Measurements from ENCODE around the gene ORC3.
"Not testable (repeated sequence)": the region's sequence is repeated elsewhere in the genome, so short reads cannot be mapped to it uniquely, and the experiment has no call there.

The ORC3 gene

GRCh38 chr6:87608802-87609201 lies 18.9 kb downstream of the ORC3 start:
- no peaks in the 10 kb centered on the region for H3K79me2 ChIP-seq
- no peak overlapping the region for H3K4me3 ChIP-seq (ENCODE audit: low read depth, low read length)
- H3K36me3 ChIP-seq (ENCODE audit: control insufficient read depth, insufficient read depth, low read length): no peaks in the 10 kb centered on the region
- H3K4me2 ChIP-seq (ENCODE audit: low read length): no peak overlapping the region
- TF ChIP-seq, protein P1, sequence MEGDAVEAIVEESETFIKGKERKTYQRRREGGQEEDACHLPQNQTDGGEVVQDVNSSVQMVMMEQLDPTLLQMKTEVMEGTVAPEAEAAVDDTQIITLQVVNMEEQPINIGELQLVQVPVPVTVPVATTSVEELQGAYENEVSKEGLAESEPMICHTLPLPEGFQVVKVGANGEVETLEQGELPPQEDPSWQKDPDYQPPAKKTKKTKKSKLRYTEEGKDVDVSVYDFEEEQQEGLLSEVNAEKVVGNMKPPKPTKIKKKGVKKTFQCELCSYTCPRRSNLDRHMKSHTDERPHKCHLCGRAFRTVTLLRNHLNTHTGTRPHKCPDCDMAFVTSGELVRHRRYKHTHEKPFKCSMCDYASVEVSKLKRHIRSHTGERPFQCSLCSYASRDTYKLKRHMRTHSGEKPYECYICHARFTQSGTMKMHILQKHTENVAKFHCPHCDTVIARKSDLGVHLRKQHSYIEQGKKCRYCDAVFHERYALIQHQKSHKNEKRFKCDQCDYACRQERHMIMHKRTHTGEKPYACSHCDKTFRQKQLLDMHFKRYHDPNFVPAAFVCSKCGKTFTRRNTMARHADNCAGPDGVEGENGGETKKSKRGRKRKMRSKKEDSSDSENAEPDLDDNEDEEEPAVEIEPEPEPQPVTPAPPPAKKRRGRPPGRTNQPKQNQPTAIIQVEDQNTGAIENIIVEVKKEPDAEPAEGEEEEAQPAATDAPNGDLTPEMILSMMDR (IDR thresholded peaks at IDR 0.05): no peak
- H3K27ac ChIP-seq: no peak overlapping the region
- no peaks in the 10 kb centered on the region for H3K9me3 ChIP-seq (ENCODE audit: control insufficient read depth, low read length)
- no peak overlapping the region for H2AFZ ChIP-seq
- H3K27me3 ChIP-seq (ENCODE audit: control insufficient read depth, insufficient read depth, low read length): no peaks in the 10 kb centered on the region
- H3K9ac ChIP-seq: no peak overlapping the region
- no peaks in the 10 kb centered on the region for H3K4me1 ChIP-seq

DNA sequence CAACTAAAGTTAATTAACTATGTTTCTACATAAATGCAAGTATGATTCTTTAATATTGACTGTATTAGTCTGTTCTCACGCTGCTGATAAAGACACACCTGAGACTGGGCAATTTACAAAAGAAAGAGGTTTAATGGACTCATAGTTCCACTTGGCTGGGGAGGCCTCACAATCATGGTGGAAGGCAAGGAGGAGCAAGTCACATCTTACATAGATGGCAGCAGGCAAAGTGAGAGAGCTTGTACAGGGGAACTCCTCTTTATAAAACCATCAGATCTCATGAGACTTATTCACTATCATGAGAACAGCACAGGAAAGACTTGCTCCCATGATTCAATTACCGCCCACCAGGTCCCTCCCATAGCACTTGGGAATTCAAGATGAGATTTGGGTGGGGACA lies 23.1 kb downstream of the ORC3 start:
- H3K9me3 ChIP-seq (ENCODE audit: control insufficient read depth, low read length); H3K4me3 ChIP-seq (ENCODE audit: low read depth, low read length); H3K4me2 ChIP-seq (ENCODE audit: low read length); H3K36me3 ChIP-seq (ENCODE audit: control insufficient read depth, insufficient read depth, low read length); H2AFZ ChIP-seq; H3K79me2 ChIP-seq; H3K9ac ChIP-seq; H3K27ac ChIP-seq; H3K27me3 ChIP-seq (ENCODE audit: control insufficient read depth, insufficient read depth, low read length); H3K4me1 ChIP-seq: not testable (repeated sequence)

DNA sequence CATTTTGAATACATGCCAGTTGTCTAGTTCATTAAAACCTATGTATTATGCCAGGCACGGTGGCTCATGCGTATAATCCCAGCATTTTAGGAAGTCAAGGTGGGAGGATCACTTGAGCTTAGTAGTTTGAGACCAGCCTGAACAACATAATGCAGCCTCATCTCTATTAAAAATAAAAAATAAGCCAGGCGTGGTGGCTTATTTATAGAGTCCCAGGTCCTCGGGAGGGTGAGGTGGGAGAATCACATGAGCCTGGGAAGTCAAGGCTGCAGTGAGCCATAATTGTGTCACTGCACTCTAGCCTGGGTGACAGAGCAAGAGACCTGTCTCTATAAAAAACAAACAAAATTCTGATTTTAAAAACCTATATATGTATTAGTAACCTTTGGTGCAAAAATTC lies 27.5 kb downstream of the ORC3 start:
- TF ChIP-seq, protein P1 (IDR thresholded peaks at IDR 0.05): no peak
- no peak overlapping the region for H3K9ac ChIP-seq
- no peak overlapping the region for H3K27ac ChIP-seq
- no peaks in the 10 kb centered on the region for H3K4me1 ChIP-seq
- H2AFZ ChIP-seq: no peak overlapping the region
- no peak overlapping the region for H3K4me2 ChIP-seq (ENCODE audit: low read length)
- no peaks in the 10 kb centered on the region for H3K79me2 ChIP-seq
- H3K4me3 ChIP-seq (ENCODE audit: low read depth, low read length): no peak overlapping the region
- no peaks in the 10 kb centered on the region for H3K27me3 ChIP-seq (ENCODE audit: control insufficient read depth, insufficient read depth, low read length)
- no peaks in the 10 kb centered on the region for H3K9me3 ChIP-seq (ENCODE audit: control insufficient read depth, low read length)
- no peaks in the 10 kb centered on the region for H3K36me3 ChIP-seq (ENCODE audit: control insufficient read depth, insufficient read depth, low read length)

DNA sequence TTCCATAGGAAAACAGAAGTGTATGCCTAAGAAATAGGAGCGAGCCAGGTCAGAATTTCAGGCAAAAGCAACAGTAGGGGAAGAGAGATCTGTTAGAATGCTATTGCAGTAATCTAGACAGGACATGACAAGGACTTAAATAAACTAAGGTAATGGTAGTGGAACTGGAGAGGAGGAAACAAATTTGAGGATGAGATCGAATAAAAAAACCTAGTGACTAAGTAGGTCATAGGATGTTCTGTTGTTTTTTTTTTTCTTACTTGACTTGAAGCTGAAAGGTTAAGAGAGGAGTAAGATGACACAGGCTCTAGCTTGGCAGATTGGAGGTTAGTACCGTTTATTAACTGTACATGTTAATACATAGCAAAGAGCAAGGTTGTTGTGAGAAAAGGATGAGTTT lies 28.6 kb downstream of the ORC3 start:
- no peak overlapping the region for H2AFZ ChIP-seq
- peaks cover 3% of the 10 kb centered on the region for H3K4me1 ChIP-seq
- H3K4me3 ChIP-seq (ENCODE audit: low read depth, low read length): no peak overlapping the region
- H3K27ac ChIP-seq: no peak overlapping the region
- no peaks in the 10 kb centered on the region for H3K27me3 ChIP-seq (ENCODE audit: control insufficient read depth, insufficient read depth, low read length)
- H3K36me3 ChIP-seq (ENCODE audit: control insufficient read depth, insufficient read depth, low read length): no peaks in the 10 kb centered on the region
- no peaks in the 10 kb centered on the region for H3K79me2 ChIP-seq
- no peak overlapping the region for H3K4me2 ChIP-seq (ENCODE audit: low read length)
- TF ChIP-seq, protein P1 (IDR thresholded peaks at IDR 0.05): no peak
- no peaks in the 10 kb centered on the region for H3K9me3 ChIP-seq (ENCODE audit: control insufficient read depth, low read length)
- no peak overlapping the region for H3K9ac ChIP-seq

GRCh38 chr6:87623248-87623647 lies 33.3 kb downstream of the ORC3 start:
- TF ChIP-seq, protein P1 (IDR thresholded peaks at IDR 0.05): no peak
- Histone ChIP-seq H3K9me3 (ENCODE audit: control insufficient read depth, low read length) (no peaks in the 10 kb centered on the region), H2AFZ (peak overlapping the region; percentile 28), H3K9ac (no peak overlapping the region), H3K4me1 (peaks cover 7% of the 10 kb centered on the region), H3K4me2 (ENCODE audit: low read length) (peak overlapping the region; percentile 47), H3K27ac (peak overlapping the region; percentile 60), H3K36me3 (ENCODE audit: control insufficient read depth, insufficient read depth, low read length) (no peaks in the 10 kb centered on the region), H3K27me3 (ENCODE audit: control insufficient read depth, insufficient read depth, low read length) (no peaks in the 10 kb centered on the region), H3K79me2 (no peaks in the 10 kb centered on the region), H3K4me3 (ENCODE audit: low read depth, low read length) (peak overlapping the region; percentile 29)

All from parathyroid adenoma (tissue), 2 donors.